HepG2 (cell line): ENCODE measurements around the gene TOX2. TPM values are rescaled to one million over a fixed set of nuclear protein-coding genes. Genes with fewer than 3 reads are reported as not detected.

Source experiments
- ATAC-seq: fragments of 200-7000 bp; cut with Tn5 transposase; 3 replicates; pipeline ENCODE4 v1.9.1; 2020; ENCODE audit warnings: mild to moderate bottlenecking, moderate library complexity
- BruUV-seq: library from RNA; stranded (reverse); fragments of 400-500 nt; replicated peaks from 2 replicates; lab custom pipeline; 2021; lab: Mats Ljungman, UMichigan
- CTCF ChIA-PET: fragments of 300-600 bp; formaldehyde crosslinking; extraction: SDS; loops from one replicate; lab custom pipeline; 2021; ENCODE audit warnings: low total read pairs, inconsistent platforms, low intra/inter-chr PET ratio; lab: Yijun Ruan, JAX
- POLR2A ChIA-PET: fragments of 350-600 bp; sonication (Branson Sonifier 250); formaldehyde crosslinking; loops from one replicate; lab custom pipeline; 2020; ENCODE audit warnings: antibody characterized with exemption, inconsistent platforms; lab: Yijun Ruan, JAX
- DNase-seq: peaks from one replicate; pipeline ENCODE4 v3.0.0-alpha.2; 2015; ENCODE audit warnings: low spot score
- FAIRE-seq: peaks from 3 replicates; lab custom pipeline; 2011; peaks lifted over from hg19 to GRCh38; lab: Jason Lieb, UNC
- H2AFZ ChIP-seq: one replicate; pipeline ENCODE4 v1.6.1; 2011; ENCODE audit warnings: low read length, inconsistent platforms
- H3K27ac ChIP-seq: fragments of 300-600 bp; 3 replicates; pipeline ENCODE4 v1.8.0; 2011; ENCODE audit warnings: mixed run types, mild to moderate bottlenecking, mixed read lengths, low read length, inconsistent platforms; ENCODE audit not compliant: insufficient read depth; ENCODE audit errors: extremely low read length
- H3K27me3 ChIP-seq, 2 experiments: fragments of 200-600 bp in 1 of 2; 2 replicates in 1 of 2; 3 replicates in 1 of 2; pipeline versions ENCODE4 v1.6.0 to v1.8.0; 2011; ENCODE audit warnings: low read length in 2 of 2, mild to moderate bottlenecking in 2 of 2, moderate library complexity in 2 of 2, inconsistent platforms in 1 of 2; ENCODE audit not compliant: insufficient read depth in 2 of 2, control insufficient read depth in 1 of 2
- H3K36me3 ChIP-seq, 2 experiments: fragments of 200-600 bp in 1 of 2; replicated peaks in 1 of 2; 2 replicates in 1 of 2; 3 replicates in 1 of 2; pipeline versions ENCODE4 v1.5.1 to v1.8.0; 2011; ENCODE audit warnings: low read length in 2 of 2, inconsistent platforms in 1 of 2; ENCODE audit not compliant: insufficient read depth in 2 of 2, control insufficient read depth in 1 of 2
- H3K4me1 ChIP-seq: 2 replicates; pipeline ENCODE4 v1.5.1; 2012; ENCODE audit warnings: low read length, inconsistent platforms; ENCODE audit not compliant: insufficient read depth
- H3K4me2 ChIP-seq: 2 replicates; pipeline ENCODE4 v1.6.0; 2011; ENCODE audit warnings: low read depth, low read length, inconsistent platforms
- H3K4me3 ChIP-seq, 3 experiments: fragments of 200-600 bp in 1 of 3; sonication (generic), shearing (Covaris generic) in 1 of 3; replicated peaks in 1 of 3; 2 replicates each; pipeline ENCODE4 v1.5.1; 2011 to 2016; ENCODE audit warnings: low read length in 3 of 3, inconsistent platforms in 2 of 3, low read depth in 2 of 3, mild to moderate bottlenecking in 2 of 3, control low read depth in 1 of 3, mixed read lengths in 1 of 3; ENCODE audit not compliant: insufficient read depth in 1 of 3
- H3K79me2 ChIP-seq: one replicate; pipeline ENCODE4 v1.6.1; 2011; ENCODE audit warnings: low read length, inconsistent platforms; ENCODE audit not compliant: insufficient read depth
- H3K9ac ChIP-seq: 2 replicates; pipeline ENCODE4 v1.6.0; 2011; ENCODE audit warnings: mild to moderate bottlenecking, low read depth, low read length, inconsistent platforms; ENCODE audit not compliant: insufficient read depth
- H3K9me3 ChIP-seq: 2 replicates; pipeline ENCODE4 v1.5.1; 2012; ENCODE audit warnings: mild to moderate bottlenecking, low read length
- H4K20me1 ChIP-seq: 2 replicates; pipeline ENCODE4 v1.6.0; 2011; ENCODE audit warnings: inconsistent platforms, mild to moderate bottlenecking, low read length, moderate library complexity; ENCODE audit not compliant: insufficient read depth
- CTCF ChIP-seq: sonication (generic); formaldehyde crosslinking; IDR thresholded peaks from 2 replicates; pipeline ENCODE4 v1.5.0; 2020; ENCODE audit warnings: mild to moderate bottlenecking, missing genetic modification reagents, moderate library complexity
- GRHL1 ChIP-seq: sonication (generic); formaldehyde crosslinking; conservative IDR thresholded peaks from 2 replicates; pipeline ENCODE4 v1.8.0; 2022; ENCODE audit warnings: missing genetic modification reagents
- MNT ChIP-seq: fragments of 450-650 bp; IDR thresholded peaks from 2 replicates; pipeline ENCODE4 v1.6.1; 2016
- SMC3 ChIP-seq: IDR thresholded peaks from 2 replicates; pipeline ENCODE4 v1.6.1; 2011; ENCODE audit warnings: low read length, improper control_type of control experiment
- ZBTB20 ChIP-seq: sonication (generic); formaldehyde crosslinking; IDR thresholded peaks from 2 replicates; pipeline ENCODE4 v1.8.1; 2023; ENCODE audit warnings: missing genetic modification reagents, low read depth, mild to moderate bottlenecking, borderline replicate concordance
- ZNF558 ChIP-seq: sonication (generic); formaldehyde crosslinking; IDR thresholded peaks from 2 replicates; pipeline ENCODE4 v1.9.0; 2022; ENCODE audit warnings: mild to moderate bottlenecking, missing genetic modification reagents, borderline replicate concordance
- WGBS: methylation state at CpG from one replicate; pipeline ENCODE4 v1.1.6; 2017; ENCODE audit warnings: low lambda C conversion rate; 5-methylcytosine and 5-hydroxymethylcytosine counted together
- in situ Hi-C: cut with HindIII; loops from 2 replicates; pipeline ENCODE4 v1.10.0; 2017; ENCODE audit warnings: low pct_unique_long_range_greater_than_20kb; ENCODE audit not compliant: extremely low pct_ligation_motif_present
- intact Hi-C: fragments of 100-400 bp; cut with micrococcal nuclease; formaldehyde crosslinking; loops from one replicate; pipeline ENCODE4 v1.10.0; 2022; ENCODE audit not compliant: unreplicated experiment
- polyA plus RNA-seq, 8 experiments: library from polyadenylated mRNA; depleted of rRNA in 3 of 8; stranded (reverse) in 7 of 8; unstranded in 1 of 8; fragments of >200 nt; fragmentation: Illumina TruSeq in 4 of 8; extraction: Trizol in 4 of 8; gene quantifications; 2 replicates each; pipeline versions ENCODE4 v1.2.1 to v1.2.3, GENCODE V29; 2011 to 2016; ENCODE audit warnings: low read depth in 4 of 8, missing spikeins in 1 of 8, mixed read lengths in 1 of 8; ENCODE audit not compliant: insufficient read depth in 1 of 8
- total RNA-seq, 5 experiments: library from RNA; depleted of rRNA; stranded (reverse); fragments of >200 nt; fragmentation: Illumina TruSeq; extraction: Trizol; gene quantifications; 2 replicates each; pipeline ENCODE4 v1.2.3, GENCODE V29; 2016; ENCODE audit warnings: low read depth in 1 of 5

Gene TOX2
- total and polyA plus RNA-seq, 2 of the 13 experiments (the other 11 are each of a cell fraction or from before 2014, with no cell fraction given), result not detected

GRCh38 chr20:43985608-43986316, 71.1 kb downstream of the TOX2 start (continued):
- no peak for TF ChIP-seq CTCF
- no peak for TF ChIP-seq ZBTB20 (CRISPR knock-in tag)
- TF ChIP-seq SMC3, result no peak

GRCh38 chr20:43987018-43987417, 72.4 kb downstream of the TOX2 start:
- no peak for DNase-seq
- POLR2A ChIA-PET, result no interaction called here
- no TSS peak for BruUV-seq
- TF ChIP-seq GRHL1 (CRISPR knock-in tag) (no peak), ZNF558 (no peak), MNT (peak; percentile 75)
- TF ChIP-seq, all 625 proteins: peak for 1
- in situ Hi-C loops (no loop called here), intact Hi-C loops (no loop called here)
- Histone ChIP-seq H4K20me1 (no peaks in the 10 kb centered on the region; the same call in 1 of the 2 replicates), H2AFZ (no peak overlapping the region), H3K79me2 (no peaks in the 10 kb centered on the region), H3K9ac (no peak overlapping the region), H3K36me3 (no peaks in the 10 kb centered on the region), H3K27ac (no peak overlapping the region), H3K4me3 (no peak overlapping the region), H3K4me2 (no peak overlapping the region), H3K9me3 (0 out of 2 replicates have a peak, but pooled peaks cover 3% of the 10 kb centered on the region), H3K27me3 (peaks cover 3 to 4% of the 10 kb centered on the region in 2 experiments; a peak in 3 of 5 replicates), H3K4me1 (no peaks in the 10 kb centered on the region)
- 0% methylated on average over 1 of the region's 1 CpG for WGBS
- CTCF ChIA-PET, result no interaction called here
- FAIRE-seq (no peak), ATAC-seq (no peak)
